ENCODE results near the gene GRK5.

- no peak for TF ChIP-seq CTCF (IDR thresholded peaks at IDR 0.05 in 4 of 5, conservative IDR thresholded peaks at IDR 0.05 in 1 of 5)
- no peak for TF ChIP-seq POLR2A (IDR thresholded peaks at IDR 0.05)
These were observed 101.4 kb downstream of the GRK5 start for GRCh38 chr10:119308551-119309422.
